B cell (primary cell): ENCODE measurements around the gene NCBP2. TPM values are rescaled to one million over a fixed set of nuclear protein-coding genes. Genes with fewer than 3 reads are reported as not detected.

Source experiments
- ATAC-seq: fragments of 200-7000 bp; cut with Tn5 transposase; one replicate; pipeline ENCODE4 v1.10.0; 2021; ENCODE audit warnings: low read depth, mild to moderate bottlenecking, moderate number of reproducible peaks, moderate library complexity
- CTCF ChIA-PET: fragments of 350-600 bp; sonication (Branson Sonifier 250); formaldehyde crosslinking; loops from one replicate; lab custom pipeline; 2021; ENCODE audit warnings: antibody characterized with exemption, inconsistent platforms; lab: Charles Lee
- POLR2A ChIA-PET: fragments of 350-600 bp; sonication (Branson Sonifier 250); formaldehyde crosslinking; loops from one replicate; lab custom pipeline; 2021; ENCODE audit warnings: antibody characterized with exemption; lab: Charles Lee
- DNase-seq: peaks from one replicate; pipeline ENCODE4 v3.0.0; 2013
- H2AFZ ChIP-seq: 2 replicates; pipeline ENCODE4 v1.6.1; 2012; ENCODE audit warnings: mild to moderate bottlenecking, low read depth, low read length; ENCODE audit not compliant: insufficient read depth, poor library complexity, severe bottlenecking
- H3K27ac ChIP-seq, 2 donors: 1 replicate in 1 of 2; 2 replicates in 1 of 2; pipeline ENCODE4 v1.5.1; 2012 to 2013; ENCODE audit warnings: low read length in 2 of 2, mild to moderate bottlenecking in 2 of 2, moderate library complexity in 1 of 2
- H3K27me3 ChIP-seq, 4 experiments: fragments of 200-600 bp in 1 of 4; sonication (generic) in 1 of 4; replicated peaks in 1 of 4; 1 replicate in 2 of 4; 2 replicates in 2 of 4; pipeline versions ENCODE4 v1.6.1 to v1.7.0; 2013 to 2016; ENCODE audit warnings: low read length in 3 of 4, mild to moderate bottlenecking in 2 of 4, mixed read lengths in 1 of 4, moderate library complexity in 1 of 4; ENCODE audit not compliant: insufficient read depth in 4 of 4, control insufficient read depth in 3 of 4; ENCODE audit errors: control extremely low read depth in 1 of 4
- H3K36me3 ChIP-seq, 2 experiments: replicated peaks in 1 of 2; 1 replicate in 1 of 2; 2 replicates in 1 of 2; pipeline versions ENCODE4 v1.6.1 to v1.7.1; 2013; ENCODE audit warnings: low read length in 1 of 2; ENCODE audit not compliant: insufficient read depth in 2 of 2, control insufficient read depth in 1 of 2; ENCODE audit errors: control extremely low read depth in 1 of 2, extremely low read depth in 1 of 2
- H3K4me1 ChIP-seq, 2 donors: fragments of 200-600 bp in 1 of 2; sonication (generic) in 1 of 2; 1 replicate in 1 of 2; 2 replicates in 1 of 2; pipeline versions ENCODE4 v1.5.1 to v1.6.1; 2013 to 2017; ENCODE audit warnings: low read length in 2 of 2; ENCODE audit not compliant: control insufficient read depth in 2 of 2, insufficient read depth in 2 of 2
- H3K4me2 ChIP-seq: replicated peaks from 2 replicates; pipeline ENCODE3; 2012; ENCODE audit warnings: mild to moderate bottlenecking, low read depth, low read length; ENCODE audit not compliant: poor library complexity, severe bottlenecking
- H3K4me3 ChIP-seq, 5 experiments: fragments of 200-600 bp in 1 of 5; sonication (generic) in 1 of 5; 1 replicate in 3 of 5; 2 replicates in 2 of 5; pipeline versions ENCODE4 v1.5.1 to v1.7.0; 2011 to 2016; ENCODE audit warnings: low read length in 4 of 5, mild to moderate bottlenecking in 4 of 5, low read depth in 2 of 5, control low read depth in 1 of 5, moderate library complexity in 1 of 5; ENCODE audit not compliant: insufficient read depth in 1 of 5; ENCODE audit errors: control extremely low read depth in 1 of 5, extremely low read depth in 1 of 5
- H3K79me2 ChIP-seq: fragments of 200-600 bp; sonication (generic); one replicate; pipeline ENCODE4 v1.6.0; 2016; ENCODE audit warnings: low read length; ENCODE audit not compliant: control insufficient read depth, insufficient read depth
- H3K9ac ChIP-seq: fragments of 200-600 bp; sonication (generic); 2 replicates; pipeline ENCODE4 v1.6.1; 2017; ENCODE audit warnings: mild to moderate bottlenecking, low read length, moderate library complexity
- H3K9me3 ChIP-seq, 3 donors: one replicate each; pipeline versions ENCODE4 v1.6.1 to v1.7.1; 2013; ENCODE audit warnings: low read length in 2 of 3; ENCODE audit not compliant: control insufficient read depth in 2 of 3, insufficient read depth in 1 of 3; ENCODE audit errors: control extremely low read depth in 1 of 3
- H4K20me1 ChIP-seq: 2 replicates; pipeline ENCODE4 v1.6.0; 2012; ENCODE audit warnings: mild to moderate bottlenecking, low read length; ENCODE audit not compliant: insufficient read depth, control insufficient read depth, poor library complexity, severe bottlenecking
- H3K27ac Mint-ChIP-seq: one replicate; pipeline ENCODE4 v1.8.0; 2021; ENCODE audit warnings: mixed read lengths
- H3K27me3 Mint-ChIP-seq: one replicate; pipeline ENCODE4 v1.8.0; 2021; ENCODE audit warnings: mixed read lengths
- H3K4me1 Mint-ChIP-seq: one replicate; pipeline ENCODE4 v1.8.0; 2021; ENCODE audit warnings: mixed read lengths
- H3K4me3 Mint-ChIP-seq: one replicate; pipeline ENCODE4 v1.8.0; 2021; ENCODE audit warnings: mixed read lengths
- H3K9me3 Mint-ChIP-seq: one replicate; pipeline ENCODE4 v1.8.0; 2022; ENCODE audit warnings: mixed read lengths; ENCODE audit not compliant: insufficient read depth
- CTCF ChIP-seq: fragments of 200-600 bp; IDR thresholded peaks from one replicate; pipeline ENCODE4 v1.8.0; 2022; ENCODE audit warnings: antibody characterized with exemption, mild to moderate bottlenecking
- EZH2 ChIP-seq: IDR thresholded peaks from 2 replicates; pipeline ENCODE4 v1.6.1; 2012; ENCODE audit warnings: borderline replicate concordance, low read depth, mild to moderate bottlenecking, moderate library complexity, low read length; ENCODE audit not compliant: insufficient read depth, poor library complexity, severe bottlenecking
- WGBS: methylation state at CpG from one replicate; pipeline ENCODE4 v1.1.5; 2013; ENCODE audit warnings: missing lambda C conversion rate; ENCODE audit not compliant: insufficient coverage; 5-methylcytosine and 5-hydroxymethylcytosine counted together
- intact Hi-C: fragments of 100-400 bp; cut with micrococcal nuclease; formaldehyde crosslinking; loops from one replicate; pipeline ENCODE4 v1.10.0; 2022
- polyA plus RNA-seq: library from polyadenylated mRNA; depleted of rRNA; stranded (reverse); fragments of >200 nt; gene quantifications from 2 replicates; pipeline ENCODE4 v1.2.3, GENCODE V29; 2012
- total RNA-seq, 2 donors: library from RNA; stranded (reverse); fragments of 120-200 nt in 1 of 2; gene quantifications; 1 replicate in 1 of 2; 2 replicates in 1 of 2; pipeline versions ENCODE4 v1.2.3 to v1.2.4, GENCODE V29; 2013 to 2022

The NCBP2 gene
- total and polyA plus RNA-seq, 2 donors (not counting 1 experiment from before 2014, with no cell fraction given) = 25.5 to 95.0 TPM

GRCh38 chr3:196969134-196969659 is 26.9 kb upstream of the NCBP2 start:
- H3K27ac ChIP-seq = no peak overlapping the region

More at GRCh38 chr3:196969134-196969659, 26.9 kb upstream of the NCBP2 start:
- peak; percentile 49 for ATAC-seq
- TF ChIP-seq CTCF (no peak), EZH2 (no peak)
- Histone ChIP-seq H3K79me2 (no peaks in the 10 kb centered on the region), H3K4me3 (peak overlapping the region; percentile 46 to 82 (median 68)), H3K4me1 (peaks cover 5 to 11% of the 10 kb centered on the region in 2 donors), H3K27me3 (peaks cover 0 to 4% (median 1%) of the 10 kb centered on the region in 4 experiments), H3K9ac (peak overlapping the region; percentile 76), H3K4me2 (peak overlapping the region; percentile 98), H4K20me1 (no peaks in the 10 kb centered on the region), H3K36me3 (no peaks in the 10 kb centered on the region), H2AFZ (peak overlapping the region; percentile 90), H3K9me3 (no peaks in the 10 kb centered on the region)
- Mint-ChIP-seq H3K4me1 (peaks cover 19% of the 10 kb centered on the region), H3K27ac (peak overlapping the region; percentile 50), H3K9me3 (no peaks in the 10 kb centered on the region), H3K27me3 (peaks cover 5% of the 10 kb centered on the region), H3K4me3 (peak overlapping the region; percentile 87)
- CTCF ChIA-PET = interaction anchor here (0.7 to 5.4 kb wide), 20 partner anchors 8 to 440 kb away, joined by 3 to 66 read pairs (median 4); partner anchors contain the start of genes NCBP2 and SENP5
- peak; percentile 75 for DNase-seq
- POLR2A ChIA-PET = interaction anchor here (1.0 to 1.7 kb wide), 2 partner anchors 27 to 131 kb away, joined by 5 to 8 read pairs; partner anchors contain the start of gene NCBP2
- under 1% methylated on average over 72 of the region's 72 CpGs for WGBS
- intact Hi-C loops = loop anchor here (1.0 to 2.0 kb wide), 3 partner anchors 26 to 257 kb away; partner anchors contain the start of genes CEP19, NCBP2, PIGX and SENP5
